ENCODE measurements around the gene ROPN1L.
"Not testable (repeated sequence)": the region's sequence is repeated elsewhere in the genome, so short reads cannot be mapped to it uniquely, and the experiment has no call there.

The ROPN1L gene

GRCh38 chr5:10513501-10514442, 72.1 kb downstream of the ROPN1L start:
- ChIA-PET CTCF (interaction anchor here (1.2 kb wide), 1 partner anchor 13 kb away, joined by 4 read pairs; no protein-coding TSS in a partner anchor), POLR2A (no interaction called here)
- DNase-seq (ENCODE audit: extremely low spot score): no peak
- TF ChIP-seq, protein P1, sequence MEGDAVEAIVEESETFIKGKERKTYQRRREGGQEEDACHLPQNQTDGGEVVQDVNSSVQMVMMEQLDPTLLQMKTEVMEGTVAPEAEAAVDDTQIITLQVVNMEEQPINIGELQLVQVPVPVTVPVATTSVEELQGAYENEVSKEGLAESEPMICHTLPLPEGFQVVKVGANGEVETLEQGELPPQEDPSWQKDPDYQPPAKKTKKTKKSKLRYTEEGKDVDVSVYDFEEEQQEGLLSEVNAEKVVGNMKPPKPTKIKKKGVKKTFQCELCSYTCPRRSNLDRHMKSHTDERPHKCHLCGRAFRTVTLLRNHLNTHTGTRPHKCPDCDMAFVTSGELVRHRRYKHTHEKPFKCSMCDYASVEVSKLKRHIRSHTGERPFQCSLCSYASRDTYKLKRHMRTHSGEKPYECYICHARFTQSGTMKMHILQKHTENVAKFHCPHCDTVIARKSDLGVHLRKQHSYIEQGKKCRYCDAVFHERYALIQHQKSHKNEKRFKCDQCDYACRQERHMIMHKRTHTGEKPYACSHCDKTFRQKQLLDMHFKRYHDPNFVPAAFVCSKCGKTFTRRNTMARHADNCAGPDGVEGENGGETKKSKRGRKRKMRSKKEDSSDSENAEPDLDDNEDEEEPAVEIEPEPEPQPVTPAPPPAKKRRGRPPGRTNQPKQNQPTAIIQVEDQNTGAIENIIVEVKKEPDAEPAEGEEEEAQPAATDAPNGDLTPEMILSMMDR (IDR thresholded peaks at IDR 0.05; ENCODE audit: control extremely low read depth, extremely low read depth, low read depth, missing control alignments): no peak

DNA sequence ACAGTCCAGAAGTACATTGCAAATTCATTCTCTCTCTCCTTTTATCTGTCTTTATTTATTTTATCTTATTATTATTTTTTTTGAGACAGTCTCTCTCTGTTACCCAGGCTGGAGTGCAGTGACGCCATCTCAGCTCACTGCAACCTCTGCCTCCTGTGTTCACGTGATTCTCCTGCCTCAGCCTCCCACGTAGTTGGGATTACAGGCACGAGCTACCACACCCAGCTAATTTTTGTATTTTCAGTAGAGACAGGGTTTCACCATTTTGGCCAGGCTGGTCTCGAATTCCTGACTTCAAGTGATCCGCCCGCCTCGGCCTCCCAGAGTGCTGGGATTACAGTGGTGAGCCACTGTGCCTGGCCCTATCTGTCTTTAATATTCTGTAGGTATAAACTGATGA, 72.9 kb downstream of the ROPN1L start:
- POLR2A ChIA-PET, CTCF ChIA-PET: not testable (repeated sequence)

More for the DNA sequence above, 72.9 kb downstream of the ROPN1L start:
- DNase-seq (ENCODE audit: extremely low spot score): not testable (repeated sequence)
